Measurements from ENCODE around the gene FIBCD1.
A peak's percentile ranks its signal among the peaks of the same experiment; 100 is the strongest.

The FIBCD1 gene

DNA sequence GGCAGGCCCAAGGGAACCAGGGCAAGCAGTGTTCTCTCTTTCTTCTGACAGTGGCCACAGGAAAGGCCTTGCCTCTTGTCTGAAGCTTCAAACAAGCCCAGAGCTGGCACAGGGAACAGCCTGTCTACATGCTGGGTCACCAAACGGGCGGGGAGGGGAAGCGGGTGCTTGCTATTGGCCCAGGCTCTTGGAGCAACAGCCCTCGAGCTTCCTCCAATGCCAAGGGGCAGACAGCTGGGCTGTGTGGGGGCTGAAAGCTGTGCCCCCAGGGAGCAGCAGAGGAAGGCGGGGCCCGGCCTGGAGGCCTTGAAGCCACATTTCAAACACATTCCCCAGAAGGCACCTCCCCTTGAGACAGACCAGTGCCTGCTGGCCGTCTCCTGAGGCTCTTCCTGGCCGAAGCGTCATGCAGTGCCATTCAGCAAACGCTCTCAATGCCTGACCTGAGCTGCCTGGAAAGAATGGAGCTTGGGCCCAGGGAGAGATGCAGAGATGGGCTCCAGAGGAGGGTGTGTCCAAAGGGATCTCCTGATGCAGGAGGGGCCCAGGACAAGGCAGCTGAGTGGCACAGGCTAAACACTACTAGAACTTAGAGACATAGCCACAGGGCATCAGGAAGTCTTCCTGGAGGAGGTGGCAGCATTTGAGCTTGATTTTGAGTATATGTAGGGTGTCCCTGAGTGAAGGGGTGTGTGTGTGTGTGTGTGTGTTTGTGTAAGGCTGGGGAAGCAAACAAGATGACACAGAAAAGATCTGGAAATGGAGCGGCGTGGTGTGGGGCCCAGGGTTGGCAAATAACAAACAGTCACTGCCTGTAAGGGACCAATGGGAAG is 2.5 kb downstream of the FIBCD1 start:
- DNase-seq (ENCODE audit: low spot score) = peak; percentile 80

DNA sequence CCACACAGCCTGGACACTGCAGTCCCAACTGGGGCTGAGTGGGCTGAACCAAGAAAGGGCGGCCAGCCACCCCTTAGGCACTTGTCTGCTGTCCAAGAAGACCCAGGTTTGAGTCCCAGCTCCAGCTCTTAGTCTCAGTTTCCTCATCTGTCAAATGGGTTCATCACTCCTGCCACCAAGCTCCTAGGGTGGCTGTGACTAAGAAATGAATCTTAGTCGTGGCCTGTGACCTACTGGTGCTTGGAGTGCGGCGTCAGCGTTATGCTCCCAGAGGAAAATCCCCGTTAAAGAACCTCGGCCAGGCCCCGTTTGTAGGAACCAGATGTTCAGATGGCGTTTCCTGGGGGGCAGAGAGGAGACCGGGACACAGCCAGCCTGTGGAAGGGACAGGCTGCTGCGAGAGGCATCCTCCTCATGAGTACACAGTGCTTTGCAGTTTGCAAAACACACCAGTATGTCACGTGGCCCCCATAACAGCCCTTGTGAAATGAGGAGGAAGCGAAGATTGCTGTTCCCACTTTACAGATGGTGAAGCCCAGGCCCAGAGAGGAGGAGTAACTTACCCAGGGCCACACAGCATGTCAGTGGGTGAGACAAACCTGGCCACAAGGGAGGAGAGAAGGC is 3.3 kb downstream of the FIBCD1 start:
- no peak for DNase-seq (ENCODE audit: low spot score)

DNA sequence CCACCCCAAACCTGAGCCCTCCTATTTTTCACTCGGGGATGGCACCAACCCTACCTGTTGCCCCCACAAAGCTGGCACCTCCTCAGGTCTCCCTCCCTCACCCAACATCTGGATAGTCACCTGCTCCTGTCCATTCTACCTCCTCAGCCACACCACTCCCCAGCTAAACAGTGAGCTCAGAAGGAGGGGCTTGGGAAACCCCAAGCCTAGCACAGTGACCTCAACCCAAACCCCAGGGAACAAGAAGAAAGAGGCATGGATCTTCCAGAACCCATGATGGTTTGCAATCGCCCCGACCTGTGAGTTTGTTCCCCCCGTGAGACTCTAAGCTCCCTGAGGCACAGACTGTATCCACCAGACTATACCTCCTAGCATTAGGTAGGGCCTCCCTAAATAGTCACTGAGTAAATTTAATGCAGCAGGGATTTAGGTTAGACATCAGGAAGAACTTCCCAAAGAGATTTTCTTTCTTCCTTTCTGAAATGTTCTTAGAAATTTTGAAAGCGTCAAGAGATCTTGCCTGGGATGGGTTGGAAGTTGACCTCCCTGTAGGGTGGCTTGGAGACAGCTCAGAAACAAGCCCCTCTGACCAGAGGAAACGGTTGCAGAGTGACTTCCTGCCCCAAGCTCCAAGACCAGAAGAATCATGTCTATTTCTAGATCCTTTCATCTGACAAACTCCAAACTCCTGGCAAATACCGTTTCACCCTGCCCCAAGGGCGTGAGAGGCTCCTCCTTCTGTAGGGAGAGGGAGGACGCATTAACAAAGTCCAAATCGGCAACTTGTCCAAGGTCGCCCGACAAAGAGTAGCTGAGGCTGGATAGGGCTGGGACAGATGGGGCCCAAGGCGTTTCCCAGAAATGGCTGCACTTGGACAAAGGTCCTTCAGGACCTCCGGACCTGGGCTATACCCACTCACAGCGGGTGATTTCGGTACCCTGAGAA is 4.1 kb downstream of the FIBCD1 start:
- no peak for DNase-seq (ENCODE audit: low spot score)

DNA sequence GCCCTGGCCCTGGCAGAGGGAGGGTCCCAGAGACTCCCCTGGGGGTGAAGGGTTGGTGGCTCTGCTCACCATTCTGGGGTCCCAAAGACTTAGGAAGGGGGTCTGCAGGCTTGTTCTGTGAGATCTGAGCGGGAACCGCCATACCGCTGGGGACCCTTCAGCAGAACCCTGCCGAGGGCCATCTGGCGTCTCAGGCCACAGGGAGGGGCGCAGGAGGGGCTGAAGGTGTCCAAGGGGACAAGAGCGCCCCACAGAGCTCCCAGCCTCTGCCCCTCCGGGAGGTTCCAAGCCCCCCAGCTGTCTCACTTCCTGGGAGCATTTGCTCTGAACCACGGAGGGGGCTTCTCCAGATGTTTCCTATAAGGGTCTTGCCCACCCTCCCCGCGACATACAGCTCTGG is 4.8 kb downstream of the FIBCD1 start:
- DNase-seq (ENCODE audit: low spot score) = no peak

DNA sequence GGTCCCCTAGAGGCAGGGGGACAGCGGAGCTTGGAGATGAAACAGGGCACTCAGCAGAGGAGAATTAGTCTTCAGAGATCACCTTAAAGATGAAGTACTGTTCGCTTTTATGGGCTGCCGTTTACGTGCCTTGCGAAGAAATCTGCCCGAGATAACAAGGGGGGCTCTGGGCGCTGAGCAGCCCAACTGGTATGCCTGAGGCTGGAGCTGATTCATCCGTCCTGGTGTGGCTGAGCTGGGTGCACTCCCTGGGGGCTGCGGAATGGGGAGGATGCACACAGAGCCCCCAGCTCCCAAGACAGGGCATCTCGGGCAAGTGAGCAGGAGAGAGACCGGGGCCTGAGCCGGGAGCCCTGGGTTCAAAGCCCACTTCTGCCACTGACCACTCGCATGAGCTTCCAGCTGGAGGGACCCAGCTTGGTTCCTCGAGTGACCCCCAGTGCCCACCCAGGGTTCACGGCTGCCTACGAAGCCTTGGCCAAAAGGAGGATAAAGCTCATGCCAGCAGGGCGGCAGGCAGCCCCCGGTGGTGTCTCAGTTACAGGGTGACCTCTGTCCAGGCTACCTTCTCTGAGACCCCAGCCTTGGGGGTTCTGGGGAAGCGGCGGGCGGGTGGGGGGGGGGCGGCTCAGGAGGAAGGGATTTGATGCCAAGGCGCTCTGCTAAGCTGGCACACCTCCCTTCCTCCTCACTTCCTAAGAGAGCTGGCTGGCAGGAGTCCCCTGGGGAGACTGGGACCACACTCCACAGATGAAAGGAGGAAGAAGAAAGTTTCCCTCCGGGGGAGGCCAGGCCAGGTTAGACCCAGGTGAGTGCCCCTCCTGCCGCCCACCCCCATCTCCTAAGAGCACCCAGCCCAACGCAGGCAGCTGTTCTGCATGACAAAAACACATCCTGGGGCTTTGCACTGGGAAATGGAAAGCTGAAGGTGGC is 5.7 kb downstream of the FIBCD1 start:
- no peak for DNase-seq (ENCODE audit: low spot score)

DNA sequence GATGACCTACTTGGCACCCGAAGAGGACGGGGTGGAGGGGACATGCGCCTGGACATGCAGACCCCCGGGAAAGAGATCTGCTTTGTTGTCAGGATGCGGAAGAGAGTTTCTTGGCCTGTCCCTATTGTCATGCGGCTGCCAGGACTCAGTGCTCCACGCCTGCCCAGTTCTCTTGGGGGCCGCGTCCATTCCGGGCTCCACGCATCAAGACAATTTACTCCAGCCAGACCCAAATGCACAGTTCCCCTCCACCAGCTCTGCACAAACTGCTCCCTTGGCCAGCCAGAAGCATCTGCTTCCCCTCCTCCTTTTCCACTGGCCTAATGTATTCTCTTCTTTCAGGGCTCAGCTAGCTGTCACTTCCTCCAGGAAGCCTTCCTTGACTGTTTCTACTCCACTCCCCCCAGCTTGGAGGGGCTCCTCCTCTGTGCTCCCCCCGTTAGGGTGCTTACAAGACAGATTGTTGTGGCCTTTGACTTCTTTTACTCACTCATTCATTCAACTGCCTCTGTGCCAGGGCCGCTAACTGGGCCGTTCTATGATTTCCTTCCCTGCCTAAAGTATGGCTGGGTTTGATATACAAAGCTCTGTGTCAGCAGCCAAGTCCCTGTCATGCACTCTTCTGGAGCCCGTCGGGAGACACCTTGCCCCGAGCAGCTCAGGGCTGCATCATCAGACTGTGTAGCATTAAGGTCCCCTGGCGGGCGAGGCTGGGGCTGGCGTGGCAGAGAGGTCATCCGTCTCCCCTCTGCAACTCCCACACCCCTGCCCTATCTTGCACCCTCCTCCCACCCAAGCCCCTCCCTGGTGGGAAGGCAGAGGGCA is 6.6 kb downstream of the FIBCD1 start:
- peak; percentile 59 for DNase-seq (ENCODE audit: low spot score)

DNA sequence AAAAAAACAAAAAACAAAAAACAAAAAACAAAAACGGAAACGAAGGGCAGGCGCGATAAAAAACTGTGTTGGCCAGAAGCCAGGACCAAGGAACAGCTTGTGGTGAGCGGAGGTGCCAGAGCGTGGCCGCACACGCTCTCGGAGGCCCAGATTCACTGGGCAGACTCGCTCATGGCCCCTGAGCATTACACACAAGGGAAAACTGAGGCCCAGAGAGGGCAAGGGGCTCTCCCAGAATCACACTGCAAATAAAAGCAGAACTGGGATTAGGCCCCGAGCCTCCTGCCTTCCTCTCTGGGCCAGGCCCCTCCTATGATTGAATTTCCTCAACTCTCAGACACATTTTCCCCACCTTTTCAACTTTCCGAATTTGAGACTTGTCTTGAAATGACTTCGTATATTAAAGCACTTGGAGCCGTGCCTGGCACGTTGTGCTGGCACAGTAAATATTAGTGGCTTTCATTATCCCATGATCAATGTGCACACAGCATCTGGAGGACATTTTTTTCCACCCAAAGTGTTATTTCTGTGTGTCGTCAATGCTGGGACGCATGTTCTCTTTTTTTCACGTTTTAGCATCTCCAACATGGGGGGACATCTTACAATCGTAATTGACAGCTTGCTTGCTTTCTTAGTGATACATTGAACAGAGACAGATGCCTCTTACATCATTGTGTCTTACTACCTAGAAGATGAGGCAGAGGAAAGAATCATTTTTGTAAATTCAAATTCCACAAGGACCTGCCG is 7.4 kb downstream of the FIBCD1 start:
- DNase-seq (ENCODE audit: low spot score) = no peak

DNA sequence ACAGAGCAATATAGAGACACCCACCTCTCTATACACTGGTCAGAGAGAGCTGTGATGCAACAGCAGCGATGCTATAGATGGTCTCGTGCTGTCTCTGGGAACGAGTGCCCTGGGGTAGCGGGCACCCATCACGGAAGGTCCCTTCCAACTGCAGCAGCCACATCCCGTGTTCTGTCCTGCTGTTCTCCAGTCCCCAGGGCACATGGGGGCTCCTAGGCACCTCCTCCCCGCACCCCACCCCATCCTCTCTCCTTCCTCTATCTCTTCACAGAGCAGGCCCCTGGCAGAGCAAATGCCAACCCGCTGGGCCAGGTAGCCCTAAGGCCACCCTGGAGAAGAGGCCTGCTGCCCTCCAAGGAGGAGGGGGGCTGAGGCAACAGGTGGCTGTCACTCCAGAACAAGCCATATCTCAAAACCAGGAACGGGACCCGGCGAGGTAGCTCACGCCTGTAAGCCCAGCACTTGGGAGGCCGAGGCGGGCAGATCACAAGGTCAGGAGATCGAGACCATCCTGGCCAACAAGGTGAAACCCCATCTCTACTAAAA is 8.2 kb downstream of the FIBCD1 start:
- no peak for DNase-seq (ENCODE audit: low spot score)

DNA sequence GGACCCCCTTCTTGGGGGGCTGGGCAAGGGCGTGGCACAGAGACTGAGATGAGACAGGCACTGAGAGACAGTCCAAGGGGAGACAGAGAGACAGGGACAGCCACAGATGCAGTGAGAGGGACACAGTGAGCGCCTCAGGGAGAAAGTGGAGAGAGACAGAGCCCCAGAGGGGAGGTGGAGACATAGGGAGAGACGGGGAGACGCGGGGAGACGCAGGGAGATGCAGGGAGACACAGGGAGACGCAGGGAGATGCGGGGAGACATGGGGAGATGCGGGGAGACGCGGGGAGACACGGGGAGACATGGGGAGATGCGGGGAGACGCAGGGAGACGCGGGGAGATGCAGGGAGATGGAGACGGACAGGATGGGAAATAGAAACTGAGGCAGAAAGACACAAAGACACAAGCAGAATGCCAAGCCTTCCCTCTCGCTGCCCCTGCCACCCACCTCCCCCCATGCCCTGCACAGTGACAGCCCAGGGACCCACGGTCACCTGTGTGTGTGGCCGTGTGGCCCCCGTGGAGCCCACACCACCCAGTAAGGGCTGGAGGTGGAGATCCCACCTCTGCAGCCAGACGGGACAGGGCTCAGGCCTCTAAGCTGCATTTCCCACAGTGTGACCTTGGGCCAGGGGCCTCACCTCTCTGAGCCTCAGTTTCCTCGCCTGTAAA is 8.8 kb downstream of the FIBCD1 start:
- no peak for DNase-seq (ENCODE audit: low spot score)

DNA sequence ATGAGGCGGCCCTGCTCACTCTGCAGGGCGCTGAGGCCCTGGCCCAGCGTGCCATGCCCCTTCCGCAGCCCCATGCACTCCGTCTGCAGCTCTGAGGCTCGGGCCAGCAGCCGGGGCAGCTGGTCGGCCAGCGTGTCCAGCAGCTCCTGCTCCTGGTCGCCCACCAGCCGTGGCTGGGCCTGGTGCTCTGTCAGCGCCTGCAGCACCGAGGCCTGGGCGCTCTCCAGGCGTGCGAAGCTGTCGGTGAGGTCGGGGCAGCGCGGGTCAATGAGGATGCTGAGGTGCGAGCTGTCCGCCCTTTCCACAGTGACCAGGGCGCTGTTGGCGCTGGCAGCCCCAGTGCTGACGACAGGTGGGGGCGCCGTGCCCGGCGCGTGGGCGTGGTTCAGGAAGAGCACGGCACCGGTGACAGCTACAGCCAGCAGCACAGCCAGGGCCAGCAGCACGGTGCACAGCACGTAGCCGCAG is 9.4 kb downstream of the FIBCD1 start:
- DNase-seq (ENCODE audit: low spot score) = no peak

DNA sequence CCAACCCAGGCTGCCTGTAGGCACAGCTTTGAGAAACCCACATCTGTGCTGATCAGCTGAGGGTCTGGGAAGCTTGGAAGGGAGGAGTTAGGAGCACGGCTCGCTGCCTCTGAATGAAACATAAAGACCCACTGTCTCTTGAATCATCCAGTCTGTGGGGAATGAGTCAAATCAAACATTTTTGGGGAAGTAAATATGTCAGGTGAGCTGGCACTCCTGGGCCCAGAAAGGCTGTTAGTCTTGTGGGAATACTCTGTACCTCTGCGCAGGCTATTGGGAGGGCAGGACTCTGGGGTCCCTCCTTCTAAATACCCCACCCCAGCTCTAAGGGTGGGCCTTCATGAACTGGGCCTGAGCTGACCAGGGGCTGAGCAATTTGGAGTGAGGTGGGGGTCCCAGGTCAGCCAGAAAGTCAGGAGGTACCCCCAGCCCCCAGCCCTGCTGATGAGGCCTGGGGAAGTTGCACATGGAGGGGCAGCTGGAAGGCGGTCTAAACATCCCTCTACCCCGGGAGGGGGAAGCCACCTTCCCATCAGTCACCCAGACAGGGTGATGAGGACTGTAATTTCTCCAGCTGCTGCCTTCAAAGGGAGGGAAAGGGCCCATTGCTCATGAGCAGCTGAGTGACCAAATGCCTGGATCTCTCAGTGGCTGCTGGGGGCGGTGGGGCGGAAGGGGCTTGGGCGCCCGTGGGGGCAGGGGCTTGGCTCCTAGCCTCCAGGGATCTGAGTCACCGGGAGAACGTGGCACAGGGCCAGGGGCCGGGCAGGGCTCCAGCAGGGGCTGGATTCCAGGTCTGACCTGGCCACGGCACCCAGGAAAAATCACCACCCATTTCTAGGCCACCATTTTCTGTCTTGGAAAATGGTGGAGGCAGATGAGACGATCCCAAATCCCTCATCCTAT is 10.8 kb downstream of the FIBCD1 start:
- DNase-seq (ENCODE audit: low spot score) = no peak

DNA sequence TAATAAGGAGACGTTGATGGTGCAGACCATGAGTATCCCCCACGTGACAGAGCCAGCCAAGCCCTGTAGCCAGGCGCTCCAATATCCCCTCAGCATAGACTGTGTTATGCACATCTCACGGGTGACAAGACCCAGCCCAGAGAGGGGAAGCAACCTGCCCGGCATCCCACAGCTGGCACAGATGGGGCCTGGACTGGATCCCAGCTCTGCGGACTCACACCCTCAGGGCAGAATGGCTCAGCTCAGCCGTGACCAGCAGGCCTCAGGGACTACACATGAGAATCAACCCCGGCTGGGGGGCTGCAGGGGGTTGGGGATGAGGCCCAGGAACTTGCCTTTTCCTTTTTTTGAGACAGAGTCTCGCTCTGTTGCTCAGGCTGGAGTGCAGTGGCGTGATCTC is 11.7 kb downstream of the FIBCD1 start:
- DNase-seq (ENCODE audit: low spot score) = no peak

DNA sequence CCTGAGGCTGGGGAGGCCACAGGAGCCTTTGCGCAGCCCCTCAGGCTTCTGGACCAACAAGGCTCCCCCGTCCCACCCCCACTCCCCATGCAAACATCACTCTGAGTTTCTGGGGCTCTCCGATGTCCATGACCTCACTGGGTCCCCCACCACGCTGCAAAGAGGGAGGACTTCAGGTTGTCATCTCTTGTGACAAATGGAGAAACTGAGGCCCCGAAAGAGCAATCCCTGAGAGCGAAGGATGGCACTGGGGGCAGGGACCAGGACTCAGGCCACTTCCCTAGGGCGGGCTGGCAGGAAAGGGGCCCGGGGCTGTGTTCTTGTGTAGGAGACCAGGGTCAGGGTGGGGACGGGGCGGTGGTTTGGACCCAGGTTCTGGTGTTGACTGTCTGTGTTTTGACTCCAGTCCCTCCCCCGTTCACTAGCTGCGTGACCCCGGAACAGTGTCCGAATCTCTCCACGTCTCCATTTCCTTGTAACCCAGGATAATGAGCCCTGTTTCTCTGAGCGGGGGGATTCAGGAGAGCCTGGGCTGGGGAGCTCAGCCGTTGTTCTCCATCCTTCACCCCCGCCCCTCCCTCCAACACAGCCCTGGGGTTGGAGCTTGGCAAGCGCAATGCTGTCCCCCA is 13.9 kb downstream of the FIBCD1 start:
- no peak for DNase-seq (ENCODE audit: low spot score)

DNA sequence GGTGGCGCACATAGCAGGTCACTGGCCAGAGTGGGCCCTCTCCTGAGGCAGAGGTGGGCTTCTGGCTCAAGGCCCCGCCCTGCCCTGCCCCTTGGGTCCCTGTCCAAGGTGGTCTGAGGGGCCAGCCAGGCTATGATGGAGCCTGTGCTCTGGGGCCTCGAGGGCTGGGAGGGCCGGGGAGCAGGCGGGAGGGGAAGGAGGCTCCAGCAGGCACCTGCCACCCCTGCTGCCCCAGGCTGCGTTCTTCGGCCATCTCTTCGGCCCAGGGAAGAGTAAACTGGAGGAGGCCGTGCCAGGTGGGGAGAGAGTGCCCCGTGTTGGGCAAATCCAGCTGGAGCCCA is 14.6 kb downstream of the FIBCD1 start:
- peak; percentile 60 for DNase-seq (ENCODE audit: low spot score)

DNA sequence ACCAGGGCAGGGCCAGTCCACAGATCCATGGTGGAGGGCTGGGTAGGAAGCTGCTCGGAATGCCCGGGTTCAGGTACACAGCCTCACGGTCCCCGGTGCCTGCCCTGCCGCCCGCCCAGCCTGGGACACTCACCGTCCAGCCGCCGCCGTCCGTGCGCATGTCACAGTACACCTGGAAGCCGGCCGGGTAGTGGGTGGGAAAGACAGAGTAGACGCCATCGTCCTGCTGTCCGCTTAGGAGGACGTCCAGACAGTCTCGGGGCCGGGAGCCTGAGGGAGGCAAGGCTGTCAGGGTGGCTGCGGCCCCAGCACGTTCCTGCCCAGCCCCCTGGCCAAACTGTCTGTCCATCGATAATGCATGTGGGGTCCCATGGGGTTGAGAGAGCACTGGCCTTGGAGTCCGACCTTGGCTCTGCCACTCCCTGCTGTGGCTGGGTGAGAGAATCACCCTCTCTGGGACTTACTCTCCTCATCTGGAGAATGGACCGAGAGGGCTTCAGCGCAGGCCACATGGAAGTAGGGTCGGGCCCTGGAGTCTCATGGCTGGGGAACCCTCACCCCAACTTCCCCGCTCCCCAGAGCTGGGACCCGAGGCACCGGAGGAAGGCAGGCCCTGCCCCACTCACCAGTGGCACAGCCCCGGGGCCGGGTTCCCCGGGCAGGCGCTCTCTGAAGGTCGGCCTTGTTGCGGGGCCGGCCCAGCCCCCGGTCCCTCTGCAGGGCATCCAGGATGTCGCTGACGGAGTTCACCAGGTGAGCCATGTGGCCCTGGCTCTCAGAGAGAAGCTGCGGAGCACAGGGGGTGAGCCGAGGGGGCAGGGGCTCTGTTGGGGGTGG is 15.2 kb downstream of the FIBCD1 start:
- no peak for DNase-seq (ENCODE audit: low spot score)

DNA sequence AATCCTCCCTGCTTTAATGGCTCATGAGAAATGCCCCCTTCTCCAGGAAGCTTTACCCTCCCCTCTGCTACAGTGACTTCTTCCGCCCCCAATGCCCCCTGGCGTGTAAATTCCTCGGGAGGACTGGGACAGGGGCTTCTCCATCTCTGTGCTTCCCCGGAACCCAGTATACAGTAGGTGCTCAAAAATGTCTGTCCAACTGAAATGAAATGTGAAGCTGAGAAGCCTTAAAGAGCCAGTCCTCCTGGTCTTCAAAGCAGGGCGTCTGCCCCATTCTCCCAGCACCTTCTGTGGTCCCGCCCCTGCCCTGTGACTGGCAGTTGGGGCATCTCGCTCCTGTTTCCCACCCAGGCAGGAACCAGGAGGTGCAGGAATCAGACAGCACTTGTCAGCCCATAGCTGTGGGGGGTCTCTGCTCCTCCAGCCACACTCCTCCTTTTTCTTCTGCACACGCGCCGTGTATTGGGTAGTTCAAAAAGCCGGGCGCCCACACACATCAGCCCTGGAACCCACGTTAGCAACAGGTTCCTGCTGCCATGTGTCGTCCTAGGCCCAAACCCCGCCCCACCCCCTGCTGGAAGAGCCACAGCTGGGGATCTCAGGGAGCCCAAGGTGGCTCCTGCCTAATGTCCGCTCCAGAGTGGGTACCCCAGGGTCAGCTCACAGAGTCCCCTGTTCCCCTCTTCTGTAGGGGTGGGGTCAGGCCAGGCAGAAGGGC is 16.0 kb downstream of the FIBCD1 start:
- no peak for DNase-seq (ENCODE audit: low spot score)
